SHP77 (cell line): ENCODE data around the gene SYT13.

Source experiments
- DNase-seq, 2 experiments: peaks; one replicate each; lab custom pipeline; 2025; lab: John Stamatoyannopoulos, UW

SYT13 gene

DNA sequence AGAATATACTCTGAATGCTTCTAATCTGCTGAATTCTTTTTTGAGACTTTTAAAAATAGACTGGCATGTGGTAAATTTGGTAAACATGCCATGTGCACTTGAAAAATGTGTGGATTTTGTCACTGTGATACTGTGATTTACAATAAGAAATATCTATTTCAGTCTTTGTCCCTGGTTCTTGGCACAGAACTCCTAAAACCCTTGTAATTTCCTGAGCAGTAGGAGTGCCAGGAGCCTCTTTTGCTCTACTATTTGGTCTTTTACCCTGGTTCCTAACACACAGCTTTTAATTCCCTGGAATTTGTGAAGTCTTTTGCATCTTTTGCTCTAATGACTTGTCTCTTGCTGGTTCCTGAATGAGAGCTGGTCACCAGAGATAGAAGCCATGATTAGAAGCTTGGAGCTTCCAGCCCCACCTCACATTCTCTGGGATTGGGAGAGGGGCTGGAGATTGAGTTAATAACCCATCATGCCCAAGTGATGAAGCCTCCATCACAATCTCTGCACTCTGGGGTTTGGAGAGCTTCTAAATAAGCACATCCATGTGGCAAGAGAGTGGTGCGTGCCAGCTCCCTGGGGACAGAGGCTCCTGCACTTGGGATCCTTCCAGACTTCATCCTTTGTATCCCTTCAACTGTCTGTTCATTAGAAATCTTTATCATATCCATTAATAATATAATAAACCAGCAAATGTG lies 27.2 kb upstream of the SYT13 start:
- DNase-seq: no peak

DNA sequence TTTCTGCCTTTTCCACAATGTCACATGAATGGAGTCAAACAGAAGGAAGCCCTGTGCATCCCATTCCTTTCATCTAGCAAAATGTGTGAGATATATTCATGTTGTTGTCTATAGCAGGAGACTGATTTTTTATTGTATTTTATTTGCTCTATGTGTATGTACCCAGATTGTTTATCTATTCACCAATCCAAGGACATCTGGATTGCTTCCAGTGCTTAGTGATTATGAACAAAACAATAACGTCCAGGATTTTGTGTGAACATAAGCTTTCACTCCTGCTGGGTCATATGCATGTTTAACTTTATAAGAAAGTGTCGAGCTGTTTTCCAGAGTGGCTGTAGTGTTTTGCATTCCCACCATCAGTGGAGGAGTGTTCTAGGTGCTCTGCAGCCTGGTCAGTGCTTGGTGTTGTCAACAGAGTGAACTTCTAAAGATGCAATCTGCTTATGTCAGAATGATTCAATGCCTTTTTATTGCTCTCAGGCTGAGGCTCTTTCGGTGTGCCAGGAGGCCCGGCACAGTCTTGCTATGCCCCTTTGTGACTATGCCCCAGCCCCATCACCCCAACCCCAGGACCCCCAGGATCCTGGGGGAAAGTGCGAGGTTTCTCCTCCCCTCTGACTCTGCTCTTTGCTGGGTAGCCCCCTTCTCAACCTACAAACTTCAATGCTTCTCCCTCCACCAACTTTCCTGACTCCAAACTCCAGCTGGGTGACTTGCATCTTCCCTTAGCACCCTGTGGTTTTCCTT lies 19.9 kb upstream of the SYT13 start:
- DNase-seq: no peak

DNA sequence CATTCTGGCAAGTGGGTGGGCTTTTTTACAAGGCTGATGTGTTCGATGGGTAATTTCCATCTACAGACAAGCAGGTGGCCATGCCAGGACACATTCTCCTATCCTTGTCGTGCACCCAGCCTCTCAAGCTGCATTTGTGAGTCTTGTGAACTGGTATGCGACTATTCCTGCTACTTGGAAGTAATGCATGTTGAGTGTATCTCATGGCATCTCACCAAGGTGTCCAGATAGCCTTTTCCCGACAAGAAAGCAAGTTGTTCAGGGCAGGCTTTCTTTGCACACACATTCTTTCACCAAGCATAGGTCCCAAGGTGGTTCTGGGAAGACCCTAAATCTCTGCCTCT lies 18.8 kb upstream of the SYT13 start:
- DNase-seq: no peak

DNA sequence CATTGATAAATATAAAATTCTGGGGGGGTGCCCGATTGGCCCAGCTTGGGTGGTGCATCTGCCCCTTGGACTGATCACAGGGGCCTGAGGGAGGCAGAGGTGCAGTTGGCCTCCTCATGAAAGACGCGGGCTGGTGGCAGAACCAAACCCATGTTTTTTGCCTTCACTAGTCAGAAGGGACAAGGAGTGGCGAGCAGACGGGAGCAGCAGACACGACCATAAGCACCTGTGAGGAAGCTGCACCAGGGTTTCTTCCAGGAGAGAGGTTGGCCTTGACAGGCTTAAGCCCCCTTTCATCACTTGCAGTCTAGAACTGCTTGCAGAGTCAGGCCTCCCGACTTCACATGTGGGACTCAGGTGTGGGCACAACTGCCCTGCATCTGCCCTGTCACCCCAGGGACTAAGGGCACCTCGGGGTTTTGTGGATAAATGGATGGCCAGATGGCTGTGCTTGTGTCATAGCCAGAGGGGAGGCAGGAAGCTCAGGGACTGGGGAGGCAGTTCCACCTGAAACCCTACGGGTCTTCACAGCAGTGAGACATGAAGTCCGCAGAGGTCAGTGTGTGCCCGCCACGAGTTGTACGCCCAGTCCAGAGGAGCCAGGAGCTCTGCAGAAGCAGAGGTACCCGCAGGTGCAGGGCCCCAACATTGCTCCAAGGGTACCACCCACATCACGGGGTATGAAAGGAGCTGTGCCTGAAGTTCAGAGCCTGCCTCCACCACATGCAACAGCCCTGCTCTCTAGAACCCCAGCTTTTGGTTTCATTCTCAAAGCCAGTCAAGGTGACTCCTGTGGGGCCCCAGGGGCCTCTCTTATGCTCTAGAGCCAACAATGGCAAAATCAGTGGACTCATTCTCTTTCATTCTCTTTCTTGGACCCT lies 18.2 kb upstream of the SYT13 start:
- no peak for DNase-seq

DNA sequence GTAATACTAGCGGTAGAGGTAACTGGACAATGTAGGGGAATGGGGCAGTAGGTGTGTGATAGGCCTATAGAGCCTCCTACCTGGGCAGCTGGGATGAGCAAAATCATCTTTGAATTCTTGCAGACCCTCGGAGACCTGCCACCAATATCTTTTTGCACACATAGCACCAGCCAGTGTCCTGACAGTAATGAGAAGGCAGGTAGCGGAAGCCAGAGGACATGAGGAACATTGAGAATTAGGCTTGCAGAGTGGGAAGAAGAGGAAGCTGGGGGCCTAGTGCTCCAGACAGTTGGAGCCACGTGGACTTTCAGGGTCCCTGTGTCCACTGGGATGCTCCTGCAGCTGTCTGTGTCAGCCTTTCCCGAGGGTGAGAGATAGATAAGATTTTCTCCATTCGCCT lies 17.2 kb upstream of the SYT13 start:
- DNase-seq: no peak

DNA sequence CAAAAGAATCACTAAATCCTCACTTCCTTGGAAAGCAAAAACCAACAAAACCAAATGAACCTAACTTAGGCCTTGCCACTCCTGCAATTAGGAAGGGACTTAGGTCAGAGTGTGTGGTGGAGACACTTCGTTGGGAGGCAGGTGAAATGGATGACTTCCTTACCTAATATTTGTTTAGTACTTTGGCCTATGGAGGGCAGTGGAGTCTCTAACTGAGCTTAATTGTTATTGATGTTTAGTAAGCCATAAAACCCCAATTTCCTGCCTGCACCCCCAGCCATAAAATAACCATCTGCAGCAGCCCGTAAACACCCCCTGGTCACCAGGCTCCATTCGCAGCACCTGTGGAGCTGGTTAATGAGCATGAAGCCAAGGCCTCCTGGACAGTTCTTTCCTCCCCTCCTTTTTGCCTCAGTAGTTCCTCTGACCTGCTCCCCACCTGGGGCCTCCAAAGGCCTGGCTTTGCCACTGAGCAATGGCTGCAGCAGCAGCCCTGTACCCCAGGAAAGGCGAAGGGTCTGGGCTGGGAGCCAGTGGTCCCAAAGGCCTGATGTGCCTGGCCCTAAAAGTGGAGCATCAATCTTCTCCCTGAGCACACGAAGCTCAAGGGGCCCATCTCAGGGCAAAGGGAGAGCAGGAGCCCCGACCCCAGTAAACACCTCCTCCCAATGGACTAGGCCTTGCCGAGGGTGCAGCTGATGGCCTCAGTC lies 15.6 kb upstream of the SYT13 start:
- DNase-seq: no peak

DNA sequence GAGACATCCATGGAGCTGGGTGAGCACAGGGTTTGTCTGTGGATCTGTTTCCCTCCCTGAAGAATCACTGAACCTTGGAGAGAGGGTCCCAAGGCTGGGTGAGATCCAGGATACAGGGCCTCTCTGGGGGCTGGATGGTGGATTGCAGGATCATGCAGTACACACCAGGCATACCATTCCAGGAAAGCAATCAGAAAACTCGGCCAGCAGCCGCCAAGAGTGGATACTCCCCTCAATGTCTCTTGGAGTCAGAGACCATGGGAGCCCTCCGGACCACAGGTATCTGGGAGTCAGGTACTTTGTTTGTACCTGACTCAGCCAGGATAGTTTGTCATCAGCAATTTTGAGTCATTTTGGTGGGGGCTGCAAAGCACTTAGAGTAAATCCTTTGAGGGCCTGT lies 14.6 kb upstream of the SYT13 start:
- DNase-seq: no peak

DNA sequence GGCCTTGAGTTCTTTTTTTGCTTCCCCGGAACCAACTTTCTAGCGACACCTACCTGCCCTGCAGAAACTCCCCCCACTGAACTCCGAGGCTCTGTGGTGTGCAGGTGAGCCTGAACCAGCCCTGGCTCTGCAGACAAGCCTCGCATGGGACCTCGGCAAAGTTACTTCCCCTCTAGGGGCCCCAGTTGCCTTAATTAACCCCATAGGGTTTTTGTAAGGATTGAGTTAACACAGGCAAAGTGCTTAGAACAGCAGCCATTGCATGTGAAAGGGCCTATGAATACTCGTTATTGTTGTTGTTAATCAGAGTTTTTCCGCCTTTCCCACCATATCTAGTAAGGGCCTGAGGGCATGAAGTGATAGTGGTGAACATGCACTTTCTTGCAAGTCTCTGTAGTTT lies 12.6 kb upstream of the SYT13 start:
- no peak for DNase-seq

DNA sequence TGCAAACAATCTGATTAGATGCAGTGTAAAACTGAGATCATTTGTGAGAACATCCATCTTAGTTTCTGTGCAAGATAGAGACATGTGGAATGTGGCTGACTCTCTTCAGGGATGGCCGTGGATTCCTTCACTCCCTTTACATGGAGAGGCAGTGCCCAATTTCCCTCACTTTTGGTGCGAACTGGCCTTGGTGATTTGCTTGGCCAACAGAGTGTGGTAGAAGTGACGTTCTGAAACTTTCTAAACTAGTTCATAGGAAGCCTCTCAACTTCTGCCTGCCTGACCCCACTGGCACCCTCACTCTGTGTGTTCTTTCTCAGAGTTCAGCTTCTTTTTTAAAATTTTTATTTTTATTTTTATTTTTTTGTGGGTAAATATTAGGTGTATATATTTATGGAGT lies 9.9 kb upstream of the SYT13 start:
- DNase-seq: no peak

DNA sequence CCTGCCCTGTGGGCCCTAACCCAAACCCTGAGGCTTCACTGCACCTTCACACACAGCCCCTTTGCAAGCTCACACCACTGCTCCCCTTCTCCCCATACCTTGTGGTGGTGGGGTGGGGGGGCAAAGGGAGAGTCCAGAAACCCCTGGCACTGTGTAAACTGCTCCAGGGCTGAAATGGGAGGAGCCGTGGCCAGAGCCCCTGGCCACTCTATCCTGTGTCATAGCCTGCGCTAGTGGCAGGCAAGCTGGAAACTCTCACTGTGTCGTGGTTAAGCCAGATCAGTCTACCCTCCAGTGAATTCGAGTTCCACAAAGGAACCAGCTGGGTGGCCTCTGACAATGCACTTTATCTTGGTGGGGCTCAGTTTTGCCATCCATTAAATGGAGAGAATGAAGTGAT lies 8.4 kb upstream of the SYT13 start:
- no peak for DNase-seq

DNA sequence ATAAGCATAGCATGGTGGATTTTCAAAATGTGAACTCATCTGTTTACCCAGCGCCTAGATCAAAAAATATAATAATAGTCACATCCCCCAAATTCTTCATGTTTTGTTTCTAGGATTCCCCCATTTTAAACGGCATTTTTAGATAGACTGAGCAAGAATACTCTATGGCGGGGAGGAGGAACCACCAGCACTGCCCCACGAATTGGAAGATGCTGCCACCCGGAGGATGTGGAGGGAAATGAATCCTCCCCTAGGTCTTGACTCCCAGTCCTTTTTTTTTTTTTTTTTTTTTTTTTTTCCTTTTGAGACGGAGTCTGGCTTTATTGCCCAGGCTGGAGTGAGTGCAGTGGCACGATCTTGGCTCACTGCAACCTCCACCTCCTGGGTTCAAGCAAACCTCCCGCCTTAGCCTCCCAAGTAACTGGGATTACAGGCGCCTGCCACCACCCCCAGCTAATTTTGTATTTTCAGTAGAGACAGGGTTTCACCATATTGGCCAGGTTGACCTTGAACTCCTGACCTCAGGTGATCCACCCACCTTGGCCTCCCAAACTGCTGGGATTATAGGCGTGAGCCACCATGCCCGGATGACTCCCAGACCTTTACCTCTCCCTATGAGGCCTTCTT lies 7.5 kb upstream of the SYT13 start:
- peak; percentile 79 to 89 for DNase-seq

DNA sequence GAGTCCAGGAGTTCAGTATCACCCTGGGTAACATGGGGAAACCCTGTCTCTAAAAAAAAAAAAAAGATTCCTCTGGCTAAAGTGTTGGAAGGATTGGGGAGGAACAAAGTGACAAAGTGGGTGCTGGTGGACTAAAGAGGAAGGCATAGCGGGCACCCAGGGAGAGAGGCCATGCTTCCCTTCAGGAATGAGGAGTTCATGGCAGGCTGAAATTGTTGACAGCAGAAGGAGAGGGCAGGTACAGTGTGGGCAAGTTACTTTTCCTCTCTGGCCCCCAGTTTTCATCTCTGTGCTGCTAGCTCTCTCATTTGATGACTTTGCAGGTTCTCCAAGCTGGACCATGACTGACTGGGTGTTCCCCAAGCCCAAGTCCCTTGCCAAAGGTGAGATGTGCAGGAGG lies 4.4 kb upstream of the SYT13 start:
- no peak for DNase-seq

DNA sequence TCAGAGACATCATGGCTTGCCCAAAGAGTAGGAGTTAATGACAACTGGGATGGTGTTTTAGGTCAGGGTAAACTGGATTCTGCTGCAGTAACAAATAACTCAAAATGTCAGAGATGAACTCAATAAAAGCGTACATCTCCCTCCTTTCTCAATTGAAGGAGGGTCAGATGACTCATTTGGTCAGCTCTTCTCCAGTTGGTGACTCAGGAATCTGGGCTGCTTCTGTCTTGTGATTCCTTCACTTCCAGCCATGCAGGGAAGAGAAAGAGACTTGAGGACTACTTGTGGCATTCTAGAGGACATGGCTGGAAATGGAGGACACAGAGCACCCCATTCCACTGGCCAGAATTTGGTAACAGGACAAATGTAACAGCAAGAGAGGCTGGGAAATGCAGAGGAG lies 3.2 kb upstream of the SYT13 start:
- no peak for DNase-seq

DNA sequence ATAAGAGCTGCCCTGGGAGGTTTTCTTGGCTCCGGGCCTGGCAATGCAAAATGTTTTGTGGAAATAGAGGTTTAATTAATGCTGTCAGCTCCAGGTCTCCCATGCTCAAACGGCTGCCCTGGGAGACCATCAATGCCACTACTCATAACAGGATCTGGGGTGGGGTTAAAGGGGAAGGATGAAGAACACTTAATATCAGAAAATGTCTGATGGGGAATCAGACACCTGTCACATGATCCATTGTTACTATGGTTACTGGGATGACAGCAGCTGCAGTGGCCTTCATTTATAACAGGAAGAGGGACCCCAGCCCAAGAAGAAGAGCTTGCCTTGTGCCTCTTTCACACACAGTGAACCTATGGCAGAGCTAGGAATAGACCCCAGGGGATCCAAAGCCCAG lies 2.2 kb upstream of the SYT13 start:
- no peak for DNase-seq

DNA sequence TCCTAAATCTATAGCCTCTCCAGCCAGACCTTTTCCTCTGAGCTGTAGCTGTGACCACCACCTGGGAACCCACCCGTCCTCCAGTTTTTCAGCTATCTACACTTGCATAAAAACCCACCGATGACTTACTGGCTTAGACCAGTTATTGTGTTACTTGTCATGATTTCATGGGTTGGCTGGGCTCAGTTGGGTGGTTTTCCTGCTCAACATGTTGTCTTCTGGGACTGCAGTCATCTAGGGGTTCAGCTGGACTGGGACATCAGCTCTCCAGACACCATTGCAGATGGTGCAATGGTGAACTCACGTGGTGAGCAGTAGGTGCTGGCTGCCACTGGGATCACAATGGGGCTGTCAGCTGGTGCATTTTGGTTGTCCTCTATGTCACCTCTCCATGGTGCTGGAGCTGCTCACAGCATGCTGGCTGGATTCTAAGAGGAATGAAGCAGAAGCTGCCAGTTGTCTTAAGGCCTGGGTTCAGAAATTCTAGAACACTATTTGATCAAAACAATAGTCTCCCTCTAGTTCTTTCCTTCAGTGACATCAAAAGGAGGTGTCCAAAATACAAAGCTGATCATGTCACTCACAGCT lies 1.3 kb upstream of the SYT13 start:
- no peak for DNase-seq

DNA sequence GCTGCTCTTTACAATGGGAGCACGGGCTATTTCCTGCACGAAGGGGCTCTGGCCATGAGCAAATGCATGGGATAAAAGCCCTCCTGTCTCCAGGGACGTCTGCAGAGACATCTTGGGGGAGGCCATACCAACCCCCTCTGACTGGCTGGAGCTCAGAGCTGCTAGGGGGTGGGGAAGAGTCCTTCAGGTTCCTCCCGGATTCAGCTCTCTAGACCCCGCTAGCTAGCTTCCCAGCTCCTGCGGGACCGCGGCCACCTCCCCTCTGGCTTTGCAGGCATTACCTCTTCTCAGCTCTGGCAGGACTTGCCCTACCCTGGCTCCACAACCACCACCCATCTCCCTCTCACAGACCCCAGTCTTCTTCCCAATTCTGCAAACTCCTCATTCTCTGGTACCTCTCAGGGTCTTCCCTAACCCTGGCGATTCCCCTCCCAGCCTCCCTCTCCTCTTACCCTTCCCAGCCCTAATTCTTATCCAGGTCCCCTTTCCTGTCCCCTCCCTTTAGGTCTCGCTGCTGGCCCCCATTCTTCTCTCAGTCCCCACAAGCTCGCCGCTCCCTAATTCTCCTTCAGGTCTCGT lies 802 bp downstream of the SYT13 start:
- DNase-seq: no peak

DNA sequence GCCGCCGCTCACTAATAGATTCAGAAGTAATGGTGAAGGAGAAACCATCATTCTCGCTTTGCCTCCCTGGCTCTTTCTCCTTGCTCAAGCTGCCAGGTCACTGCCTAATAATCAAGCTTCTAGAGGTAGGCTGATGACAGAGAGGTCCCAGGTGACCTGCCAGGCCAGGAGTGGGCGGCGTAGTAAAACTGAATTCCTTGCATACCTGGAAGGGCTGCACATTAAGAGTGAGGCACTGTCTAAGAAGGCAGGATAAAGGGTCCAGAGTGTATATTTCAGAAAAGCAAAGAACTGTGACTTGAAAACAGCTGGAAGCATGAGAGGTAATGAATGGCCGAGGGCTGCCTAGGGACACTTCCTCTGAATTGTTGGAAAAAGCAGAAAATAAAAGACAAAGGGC lies 4.1 kb downstream of the SYT13 start:
- DNase-seq: no peak

DNA sequence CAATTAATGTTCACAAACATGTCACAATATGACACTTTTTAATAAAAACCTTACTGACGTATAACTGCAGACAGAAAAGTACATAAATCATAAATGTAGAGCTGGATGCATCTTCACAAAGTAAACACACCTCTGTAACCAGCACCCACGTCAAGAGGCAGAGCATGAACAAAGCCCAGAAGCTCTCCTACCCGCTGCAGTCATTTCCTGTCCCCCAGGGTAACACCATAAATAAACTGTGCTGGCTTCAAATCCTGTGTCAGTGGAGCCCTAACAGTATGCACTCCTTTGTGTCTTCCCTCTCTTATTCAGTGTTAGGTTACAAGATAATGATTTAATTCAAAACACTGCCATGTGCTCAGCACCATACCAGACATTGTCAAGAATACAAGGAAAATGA lies 5.7 kb downstream of the SYT13 start:
- peak; percentile 98 for DNase-seq

DNA sequence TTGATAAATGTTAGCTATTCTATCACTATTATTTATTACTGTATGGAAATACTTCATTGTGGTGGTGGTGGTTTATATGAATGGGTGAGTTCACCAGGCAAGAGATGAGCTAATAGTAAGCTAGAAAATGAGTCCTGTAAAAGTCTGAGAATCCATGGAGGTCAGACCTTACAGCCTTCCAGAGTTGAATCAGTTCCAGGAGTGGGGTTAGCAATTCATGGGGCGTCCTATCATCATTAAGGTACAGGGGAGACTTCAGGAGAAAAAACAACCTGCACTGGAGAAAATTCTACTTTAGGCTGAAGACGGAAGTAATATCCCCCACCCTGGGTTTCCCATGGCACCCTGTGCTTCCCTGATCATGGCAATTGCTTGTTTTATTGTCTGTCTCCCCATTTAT lies 6.5 kb downstream of the SYT13 start:
- DNase-seq: no peak

DNA sequence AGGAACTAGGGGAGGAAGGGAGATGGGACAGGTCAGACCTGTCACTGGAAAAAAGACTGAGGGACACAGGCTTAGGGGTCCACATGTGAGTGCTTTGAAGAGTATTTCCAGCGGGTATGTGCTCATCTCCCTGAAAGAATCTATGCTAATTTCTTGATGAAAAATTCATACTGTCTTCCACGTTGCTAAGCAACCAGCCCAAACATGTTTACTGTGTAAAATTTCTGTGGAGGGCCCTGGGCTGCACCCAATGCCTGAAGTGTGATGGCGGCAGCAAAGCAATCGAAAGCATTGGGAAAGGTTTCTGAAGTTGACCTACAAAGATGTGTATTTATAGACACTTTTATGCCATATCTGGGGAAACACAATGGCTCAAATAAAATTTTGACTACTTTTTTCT lies 7.4 kb downstream of the SYT13 start:
- no peak for DNase-seq

DNA sequence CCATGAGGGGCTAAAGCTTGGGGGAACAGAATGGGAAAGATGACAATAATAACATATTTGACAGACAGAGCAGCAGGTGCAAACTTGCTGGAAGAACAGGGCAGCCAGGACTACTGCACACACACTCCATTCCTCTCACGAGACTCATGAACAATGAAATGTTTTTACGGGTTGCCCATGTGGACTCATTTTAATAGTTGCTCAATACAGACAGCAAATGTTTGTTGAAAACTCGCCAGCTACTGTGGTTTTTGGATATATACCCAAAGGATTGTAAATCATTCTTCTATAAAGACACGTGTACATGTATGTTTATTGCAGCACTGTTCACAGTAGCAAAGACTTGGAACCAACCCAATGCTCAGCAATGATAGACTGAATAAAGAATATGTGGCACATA lies 10.3 kb downstream of the SYT13 start:
- no peak for DNase-seq
